SHP77 (cell line): ENCODE results near the gene ZNF441.
A peak's percentile ranks its signal among the peaks of the same experiment; 100 is the strongest.
"Not testable (repeated sequence)": the region's sequence is repeated elsewhere in the genome, so short reads cannot be mapped to it uniquely, and the experiment has no call there.

Experiments used
- DNase-seq, 2 experiments: peaks; one replicate each; lab custom pipeline; 2025; lab: John Stamatoyannopoulos, UW

Gene ZNF441

DNA sequence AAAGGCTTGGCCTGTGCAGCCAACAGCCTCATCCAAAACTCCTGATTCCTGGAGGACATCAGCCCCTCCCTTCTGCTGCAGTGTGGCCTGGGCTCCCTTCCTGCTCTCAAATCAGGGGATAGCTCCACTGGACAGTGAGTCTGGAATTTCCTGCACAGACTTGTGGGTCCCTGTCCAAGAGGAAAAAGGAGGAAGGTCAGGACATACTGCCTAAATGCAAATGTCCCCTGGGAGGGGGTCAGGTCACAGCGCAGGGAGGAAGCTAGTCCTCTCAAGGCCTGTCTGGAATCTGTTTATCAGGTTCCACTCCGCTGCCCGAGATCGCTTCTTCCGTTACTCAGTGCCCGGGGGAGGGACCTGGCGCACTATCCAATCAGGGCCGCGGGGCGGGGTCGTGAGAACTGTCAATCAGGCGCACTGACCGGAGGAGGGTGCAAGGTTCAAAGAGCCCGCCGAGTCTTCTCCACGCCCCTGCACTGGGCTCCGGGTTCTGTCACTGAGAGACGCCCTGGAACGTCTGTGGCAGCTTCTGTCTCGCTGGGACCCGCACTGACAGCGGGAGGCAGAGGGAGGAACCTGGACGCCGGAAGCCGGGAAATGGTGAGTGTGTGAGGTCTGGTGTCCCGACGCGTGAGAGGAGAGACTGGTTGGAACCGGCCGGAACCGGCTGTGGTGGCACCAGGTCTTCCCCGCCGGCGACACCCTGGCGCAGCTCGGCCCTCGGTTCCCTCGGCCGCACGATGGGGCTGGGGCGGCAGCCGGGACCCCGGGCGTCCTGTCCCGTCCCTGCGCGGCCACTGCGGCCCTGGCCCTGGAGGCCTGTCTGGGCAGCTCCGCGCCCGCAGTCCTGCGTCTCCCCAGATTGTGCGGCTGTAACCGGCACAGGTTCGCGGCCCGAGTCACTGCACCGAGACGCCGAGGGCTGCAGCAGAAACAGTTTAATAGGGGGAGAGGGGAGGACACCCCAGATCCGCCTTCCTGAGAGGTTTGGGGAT, at the start of gene ZNF441:
Gene ZNF441 (plus strand): TSS at position 404 of the 995 bp plus-strand sequence. CDS start 194 bp downstream, at position 598.
- peak; percentile 94 for DNase-seq

DNA sequence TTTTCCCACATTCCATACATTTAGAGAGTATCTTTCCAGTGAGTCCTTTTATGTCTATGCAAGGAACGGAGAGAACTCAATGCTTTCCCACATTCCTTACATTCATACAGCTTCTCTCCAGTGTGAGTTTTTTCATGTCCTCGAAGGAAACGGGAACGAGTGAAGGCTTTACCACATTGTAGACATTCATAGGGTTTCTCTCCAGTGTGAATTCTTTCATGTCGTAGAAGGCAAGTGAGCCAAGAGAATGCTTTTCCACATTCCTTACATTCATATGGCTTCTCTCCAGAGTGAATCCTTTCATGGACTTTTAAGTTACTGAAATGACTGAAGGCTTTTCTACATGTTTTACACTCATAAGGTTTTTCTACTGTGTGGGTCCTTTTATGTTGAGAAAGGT, 45.1 kb upstream of the ZNF441 start:
- DNase-seq = no peak

DNA sequence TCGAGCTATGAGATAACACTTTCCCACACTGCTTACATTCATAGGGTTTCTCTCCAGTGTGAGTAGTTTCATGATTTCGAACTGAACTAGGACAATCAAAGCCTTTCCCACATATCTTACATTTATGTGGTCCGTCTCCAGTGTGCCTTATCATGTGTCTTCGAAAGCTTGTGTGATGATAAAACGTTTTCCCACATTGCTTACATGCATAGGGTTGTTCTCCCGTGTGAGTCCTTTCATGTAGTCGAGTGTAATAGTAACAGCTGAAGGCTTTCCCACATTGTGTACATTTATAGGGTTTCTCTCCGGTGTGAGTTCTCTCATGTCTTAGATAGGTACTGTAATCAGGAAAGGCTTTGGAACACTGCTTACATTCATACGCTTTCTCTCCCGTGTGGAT, 44.4 kb upstream of the ZNF441 start:
- DNase-seq = no peak

DNA sequence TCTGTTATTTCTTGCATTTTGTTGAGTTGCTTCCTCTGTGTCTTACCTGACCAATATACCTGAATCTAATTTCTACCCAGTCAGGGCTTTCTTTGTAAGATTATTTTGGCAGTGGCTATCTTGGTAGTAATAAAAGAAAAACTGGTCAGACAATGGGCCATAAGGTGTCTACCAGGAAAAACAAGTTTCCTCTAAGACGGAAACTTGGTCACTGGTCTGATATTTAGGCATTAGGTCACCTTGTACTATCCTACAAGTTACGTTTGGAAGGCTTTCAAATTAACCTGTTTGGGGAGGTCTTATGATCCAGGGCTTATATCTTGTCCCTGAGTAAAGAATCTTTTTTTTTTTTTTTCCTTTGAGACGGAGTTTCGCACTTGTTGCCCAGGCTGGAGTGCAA, 37.2 kb upstream of the ZNF441 start:
- DNase-seq = no peak

DNA sequence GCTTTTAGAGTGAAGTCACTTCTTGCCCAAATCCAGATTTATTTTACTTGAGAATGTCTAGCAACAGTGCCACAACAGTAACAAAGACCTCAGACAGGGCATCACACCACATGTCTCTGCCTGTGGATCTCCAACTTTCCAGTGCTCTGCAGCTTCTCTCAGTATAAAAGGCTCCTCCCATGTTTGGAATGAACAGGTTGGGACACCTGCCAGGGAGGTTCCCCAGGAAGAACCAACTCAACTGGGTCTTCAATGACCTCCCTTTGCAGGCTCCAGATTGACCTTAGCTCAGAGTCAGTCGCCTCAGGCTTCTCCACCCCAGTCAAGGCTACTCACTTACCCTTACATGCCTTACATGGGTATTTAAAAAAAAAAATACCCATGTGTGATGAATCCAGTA, 31.4 kb upstream of the ZNF441 start:
- no peak for DNase-seq

DNA sequence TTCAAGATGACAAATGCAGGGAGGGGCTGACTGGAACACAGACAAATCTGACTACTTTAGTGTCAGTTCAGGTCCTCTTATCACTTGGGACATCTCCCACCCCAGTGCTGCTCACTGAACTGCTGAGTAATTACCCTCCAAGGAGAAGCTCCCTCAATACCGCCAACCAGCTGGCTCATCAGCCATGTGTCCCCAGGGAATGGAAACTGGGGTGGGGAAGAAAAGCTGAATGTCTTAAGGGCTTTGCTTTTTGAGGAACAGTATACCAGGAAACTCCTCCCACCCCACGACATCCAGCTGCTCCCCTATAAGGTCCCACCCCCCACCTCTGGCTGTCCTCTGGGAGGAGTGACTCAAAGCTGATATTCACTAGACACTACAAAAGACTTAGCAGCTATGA, 30.1 kb upstream of the ZNF441 start:
- DNase-seq = no peak

DNA sequence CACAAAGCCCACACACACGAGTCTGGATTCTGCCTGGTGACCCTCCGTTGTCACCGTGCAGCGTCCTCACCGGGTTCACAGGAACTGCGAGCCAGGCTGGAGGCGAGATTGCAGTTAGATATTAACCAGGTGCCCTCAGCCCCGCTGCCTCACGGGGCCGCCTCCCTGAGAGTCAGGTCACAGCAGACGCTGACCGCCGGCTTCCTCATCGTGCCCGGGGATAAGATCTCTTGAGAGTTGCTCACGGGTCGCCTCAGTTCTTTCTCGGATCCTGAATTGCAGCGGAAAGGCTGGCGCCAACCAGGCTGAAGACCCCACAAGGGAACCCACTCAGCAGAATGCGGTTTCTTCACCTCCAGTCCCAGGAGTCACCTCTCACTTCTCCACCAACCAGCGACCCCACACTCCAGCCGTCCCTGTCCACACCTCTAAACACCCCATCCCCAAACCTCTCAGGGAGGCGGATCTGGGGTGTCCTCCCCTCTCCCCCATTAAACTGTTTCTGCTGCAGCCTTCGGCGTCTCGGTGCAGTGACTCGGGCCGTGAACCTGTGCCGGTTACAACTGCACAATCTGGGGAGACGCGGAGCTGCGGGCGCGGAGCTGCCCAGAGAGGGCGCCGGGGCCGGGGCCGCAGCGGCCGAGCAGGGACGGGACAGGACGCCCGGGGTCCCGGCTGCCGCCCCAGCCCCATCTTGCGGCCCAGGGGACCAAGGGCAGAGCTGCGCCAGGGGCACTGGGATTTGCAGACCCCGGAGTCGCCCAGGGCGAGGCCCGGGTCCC, 28.6 kb upstream of the ZNF441 start:
- peak; percentile 10 to 15 for DNase-seq

DNA sequence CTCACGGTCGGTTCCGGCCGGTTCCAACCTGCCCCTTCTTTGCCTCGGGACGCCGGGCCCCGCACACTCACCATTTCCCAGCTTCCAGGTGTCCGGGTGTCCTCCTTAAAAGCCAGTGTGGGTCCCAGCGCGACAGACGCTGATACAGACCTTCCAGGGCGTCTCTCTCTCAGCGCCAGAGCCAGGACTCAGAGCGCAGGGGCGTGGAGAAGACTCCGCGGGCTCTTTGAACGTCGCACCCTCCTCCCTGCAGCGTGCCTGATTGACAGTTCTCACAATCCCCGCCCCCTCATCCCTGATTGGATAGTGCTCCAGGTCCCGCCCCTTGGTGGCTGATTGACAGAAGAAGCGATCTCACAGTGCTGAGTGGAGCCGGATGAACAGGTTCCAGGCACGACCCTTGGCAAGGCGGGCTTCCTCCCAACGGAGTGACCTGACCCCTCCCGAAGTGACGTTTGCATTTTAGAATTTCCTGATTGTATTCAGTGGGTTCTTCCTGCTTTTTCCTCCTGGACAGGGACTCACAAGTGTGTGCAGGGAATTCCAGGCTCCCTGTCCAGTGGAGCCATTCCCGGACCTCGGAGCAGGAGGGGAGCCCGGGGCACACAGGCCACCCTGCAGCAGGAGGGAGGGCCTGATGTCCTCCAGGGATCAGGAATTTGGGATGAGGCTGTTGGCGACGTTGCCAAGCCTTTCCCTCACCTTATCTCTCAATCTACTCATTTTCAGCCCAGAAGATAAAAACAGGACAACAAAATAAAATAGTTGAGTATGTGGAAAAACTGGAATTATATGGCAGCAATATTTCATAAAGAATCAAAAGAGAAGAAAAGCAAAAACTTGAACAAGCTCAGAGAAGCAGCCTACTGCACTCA, 27.8 kb upstream of the ZNF441 start, which contains the start of gene ZNF823:
Gene ZNF823 (minus strand): TSS at position 201 of the 875 bp plus-strand sequence. CDS start 127 bp downstream, at position 74.
- peak; percentile 97 to 98 for DNase-seq

DNA sequence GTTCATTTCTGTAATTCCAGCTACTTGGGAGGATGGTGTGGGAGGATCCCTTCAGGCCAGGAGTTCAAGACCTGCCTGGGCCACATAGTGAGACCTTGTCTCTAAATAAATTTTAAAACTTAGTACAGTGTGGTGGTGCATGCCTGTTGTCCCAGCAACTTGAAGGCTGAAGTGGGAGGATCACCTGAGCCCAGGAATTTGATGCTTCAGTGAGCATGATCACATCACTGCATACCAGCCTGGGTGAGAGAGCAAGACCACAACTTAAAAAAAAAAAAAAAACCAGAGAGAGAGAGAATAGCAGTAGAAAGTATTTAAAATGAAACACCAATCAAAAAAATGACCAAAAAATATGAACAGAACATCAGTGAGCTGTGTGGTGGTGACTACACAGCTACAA, 20.9 kb upstream of the ZNF441 start:
- no peak for DNase-seq

DNA sequence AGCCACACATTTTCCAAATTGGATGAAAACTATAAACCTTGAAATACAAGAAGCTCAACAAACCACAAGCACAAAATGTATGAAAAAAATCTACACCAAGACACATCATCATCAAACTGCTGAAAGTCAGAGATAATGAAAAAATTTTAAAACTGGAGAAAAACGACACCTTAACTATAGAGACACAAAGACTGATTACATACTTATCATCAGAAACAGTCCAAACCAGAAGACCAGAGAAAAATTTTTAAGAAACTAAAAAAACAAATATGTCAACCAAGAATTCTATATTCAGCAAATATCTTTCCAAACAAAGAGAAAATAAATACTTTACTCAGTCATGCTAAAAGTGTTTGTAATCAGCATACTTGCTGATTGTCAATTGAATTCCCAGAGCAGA, 19.5 kb upstream of the ZNF441 start:
- no peak for DNase-seq

DNA sequence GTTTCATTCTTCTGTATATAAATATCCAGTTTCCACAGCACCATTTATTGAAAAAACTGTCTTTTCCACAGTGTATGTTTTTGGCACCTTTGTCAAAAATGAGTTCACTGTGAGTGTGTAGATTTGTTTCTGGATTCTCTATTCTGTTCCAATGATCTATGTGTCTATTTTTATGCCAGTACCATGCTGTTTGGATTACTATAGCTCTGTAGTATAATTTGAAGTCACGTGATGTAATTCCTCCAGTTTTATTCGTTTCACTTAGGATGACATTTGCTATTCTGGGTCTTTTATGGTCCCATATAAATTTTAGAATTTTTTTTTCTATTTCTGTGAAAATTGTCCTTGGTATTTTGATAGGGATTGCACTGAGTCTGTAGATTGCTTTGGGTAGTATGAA, 17.0 kb upstream of the ZNF441 start:
- DNase-seq = no peak

DNA sequence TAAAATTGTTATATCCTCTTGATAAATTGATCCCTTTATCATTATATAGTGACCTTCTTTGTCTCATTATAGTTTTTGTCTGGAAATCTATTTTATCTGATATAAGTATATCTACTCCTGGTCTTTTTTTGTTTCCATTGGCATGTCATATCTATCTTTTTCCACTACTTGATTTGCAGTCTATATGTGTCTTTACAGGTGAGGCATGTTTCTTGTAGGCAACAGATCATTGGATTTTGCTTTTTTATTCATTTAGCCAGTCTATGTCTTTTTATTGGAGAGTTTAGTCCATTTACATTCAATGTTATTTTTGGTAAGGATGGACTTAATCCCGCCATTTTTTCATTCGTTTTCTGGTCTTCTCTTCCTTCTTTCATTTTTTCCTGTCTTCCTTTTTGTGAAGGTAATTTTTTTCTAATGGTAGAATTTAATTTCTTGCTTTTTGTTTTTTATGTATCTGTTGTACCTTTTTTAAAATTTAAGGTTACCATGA, 14.5 kb upstream of the ZNF441 start:
- no peak for DNase-seq

DNA sequence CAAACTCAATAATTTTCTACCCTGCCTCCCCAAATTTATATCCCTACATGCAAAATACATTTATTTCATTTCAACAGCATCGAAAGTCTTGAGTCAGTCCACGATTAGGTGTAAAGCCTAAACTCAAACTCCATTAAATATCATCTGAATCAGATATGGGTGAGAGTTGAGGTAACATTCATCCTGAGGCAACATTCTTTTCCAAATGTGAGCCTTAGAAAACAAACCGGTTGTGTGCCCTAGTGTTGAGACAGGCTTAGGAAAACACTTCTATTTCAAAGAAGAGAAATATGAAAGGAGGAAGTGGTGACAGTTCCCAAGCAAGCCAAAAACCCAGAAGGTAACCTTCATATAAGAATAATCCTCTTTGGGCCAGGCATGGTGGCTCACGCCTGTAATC, 12.1 kb upstream of the ZNF441 start:
- no peak for DNase-seq

DNA sequence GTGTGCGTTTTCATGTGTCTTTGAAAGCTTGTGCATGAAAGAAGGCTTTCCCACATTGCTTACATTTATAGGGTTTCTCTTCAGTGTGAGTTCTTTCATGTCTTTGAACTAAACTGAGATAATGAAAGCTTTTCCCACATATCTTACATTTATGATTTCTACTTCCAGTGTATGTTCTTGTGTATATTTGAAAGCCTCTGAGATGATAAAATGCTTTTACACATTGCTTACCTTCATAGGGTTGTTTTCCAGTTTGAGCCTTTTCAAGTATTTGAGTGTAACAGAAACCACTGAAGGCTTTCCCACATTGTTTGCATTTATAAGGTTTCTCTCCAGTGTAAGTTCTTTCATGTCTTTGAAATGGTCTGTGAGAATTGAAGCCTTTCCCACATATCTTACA, 9.8 kb upstream of the ZNF441 start:
- no peak for DNase-seq

DNA sequence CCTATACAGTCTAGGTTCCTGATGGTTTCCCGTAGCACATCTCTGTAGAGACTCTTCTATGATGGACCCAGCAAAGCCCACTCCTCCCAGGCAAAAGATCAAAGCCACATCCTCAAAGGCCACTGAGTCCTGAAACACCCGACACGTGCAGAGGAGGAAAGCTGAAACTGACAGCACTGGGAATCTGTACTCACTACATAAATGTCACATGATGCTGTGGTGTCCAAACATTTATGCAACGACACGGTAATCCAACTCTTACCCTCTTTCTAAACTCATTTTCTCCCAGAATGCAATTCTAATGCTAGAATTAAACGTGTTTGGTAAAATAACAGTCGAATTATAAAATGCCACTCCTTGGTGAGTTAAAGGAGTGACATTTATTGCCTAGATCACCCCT, 7.0 kb upstream of the ZNF441 start:
- no peak for DNase-seq

DNA sequence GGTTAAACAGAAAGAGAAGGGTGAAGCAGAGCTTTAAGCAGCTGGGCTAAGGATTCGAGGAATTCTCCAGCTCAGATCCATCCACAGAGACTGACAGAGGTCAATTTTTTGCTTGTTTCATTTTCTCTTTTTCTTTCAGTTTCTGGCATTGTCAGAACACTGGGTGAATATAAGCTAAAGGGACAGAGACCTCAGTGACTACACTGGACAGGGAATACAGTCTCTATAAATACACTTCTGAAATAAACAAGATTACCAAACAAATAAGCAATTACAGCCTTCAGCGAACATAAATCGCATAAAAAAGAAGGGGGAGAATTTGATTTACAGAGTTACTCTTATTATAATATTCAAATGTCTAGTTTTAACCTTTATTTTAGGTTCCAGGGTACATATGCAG, 3.7 kb upstream of the ZNF441 start:
- DNase-seq = no peak

DNA sequence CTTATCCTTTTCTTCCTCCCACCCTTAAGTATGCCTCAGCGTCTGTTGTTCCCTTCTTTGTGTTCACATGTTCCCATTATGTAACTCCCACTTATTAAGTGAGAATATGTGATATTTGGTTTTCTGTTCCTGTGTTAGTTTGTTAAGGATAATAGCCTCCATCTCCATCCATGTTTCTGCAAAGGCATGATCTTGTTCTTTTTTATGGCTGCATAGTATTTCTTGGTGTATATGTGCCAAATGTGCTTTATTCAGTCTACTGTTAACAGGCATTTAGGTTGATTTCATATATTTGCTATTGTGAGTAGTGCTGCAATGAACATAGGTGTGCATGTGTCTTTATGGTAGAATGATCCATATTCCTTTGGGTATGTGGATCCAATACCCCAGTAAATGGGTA, 3.2 kb upstream of the ZNF441 start:
- no peak for DNase-seq

DNA sequence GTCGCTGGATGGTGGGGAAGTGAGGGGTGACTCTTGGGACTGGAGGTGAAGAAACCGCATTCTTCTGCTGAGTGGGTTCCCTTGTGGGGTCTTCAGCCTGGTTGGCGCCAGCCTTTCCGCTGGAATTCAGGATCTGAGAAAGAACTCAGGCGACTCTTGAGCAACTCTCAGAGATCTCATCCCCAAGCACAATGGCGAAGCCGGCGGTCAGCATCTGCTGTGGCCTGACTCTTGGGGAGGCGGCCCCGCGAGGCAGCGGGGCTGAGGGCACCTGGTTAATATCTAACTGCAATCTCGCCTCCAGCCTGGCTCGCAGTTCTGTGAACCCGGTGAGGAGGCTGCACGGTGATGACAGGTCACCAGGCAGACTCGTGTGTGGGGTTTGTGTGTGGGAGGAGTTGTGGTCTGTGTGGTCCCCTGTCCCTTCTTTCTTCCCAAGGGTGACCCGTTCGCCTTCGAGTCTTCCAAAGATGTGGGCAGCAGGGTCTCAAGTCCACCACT, 883 bp downstream of the ZNF441 start:
- peak in 1 of 2 experiments; percentile 6 for DNase-seq

DNA sequence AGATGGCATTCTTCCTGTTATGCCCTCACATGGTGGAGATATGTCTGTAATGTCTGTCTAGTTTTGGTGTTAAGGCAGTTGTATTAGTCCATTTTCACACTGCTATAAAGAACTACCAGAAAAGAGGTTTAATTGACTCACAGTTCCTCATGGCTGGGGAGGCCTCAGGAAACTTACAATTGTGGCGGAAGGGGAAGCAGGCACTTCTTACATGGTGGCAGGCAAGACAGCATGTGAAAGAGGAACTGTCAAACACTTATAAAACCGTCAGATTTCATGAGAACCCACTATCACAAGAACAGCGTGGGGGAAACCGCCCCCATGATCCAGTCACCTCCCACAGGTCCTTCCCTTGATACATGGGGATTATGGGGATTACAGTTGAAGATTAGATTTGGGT, 3.2 kb downstream of the ZNF441 start:
- DNase-seq = no peak

DNA sequence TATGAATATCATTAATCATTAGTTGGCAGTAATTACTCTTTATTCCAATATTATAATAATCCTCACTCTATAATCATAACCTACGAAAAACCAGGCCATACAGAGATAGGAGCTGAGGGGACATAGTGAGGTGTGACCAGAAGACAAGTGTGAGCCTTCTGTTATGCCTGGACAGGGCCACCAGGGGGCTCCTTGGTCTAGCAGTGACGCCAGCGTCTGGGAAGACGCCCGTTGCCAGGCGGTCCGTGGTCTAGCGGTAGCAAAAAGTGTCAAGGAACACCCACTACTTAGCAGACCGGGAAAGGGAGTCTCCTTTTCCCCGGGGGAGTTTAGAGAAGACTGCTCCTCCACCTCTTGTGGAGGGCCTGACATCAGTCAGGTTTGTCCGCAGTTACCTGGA, 4.7 kb downstream of the ZNF441 start:
- DNase-seq = not testable (repeated sequence)

DNA sequence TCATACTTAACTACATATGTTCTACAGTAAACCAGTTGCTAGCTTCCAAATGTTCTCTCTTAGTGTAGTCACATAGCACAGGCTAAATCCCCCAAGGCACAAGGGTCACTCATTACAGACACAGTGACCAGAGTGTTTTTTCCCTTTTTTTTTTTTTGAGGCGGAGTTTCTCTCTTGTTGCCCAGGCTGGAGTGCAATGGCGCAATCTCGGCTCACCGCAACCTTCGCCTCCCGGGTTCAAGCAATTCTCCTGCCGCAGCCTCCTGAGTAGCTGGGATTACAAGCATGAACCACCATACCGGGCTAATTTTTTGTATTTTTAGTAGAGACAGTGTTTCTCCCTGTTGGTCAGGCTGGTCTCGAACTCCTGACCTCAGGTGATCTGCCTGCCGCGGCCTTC, 9.9 kb downstream of the ZNF441 start:
- not testable (repeated sequence) for DNase-seq
